IPS-NIHi11 (cell line): Measurements from ENCODE around the gene ENTHD1.
A peak's percentile ranks its signal among the peaks of the same experiment; 100 is the strongest.

Experiments used
- DNase-seq: peaks from one replicate; pipeline ENCODE4 v3.0.0; 2012; ENCODE audit warnings: mixed read lengths, low spot score

ENTHD1 gene, protein sequence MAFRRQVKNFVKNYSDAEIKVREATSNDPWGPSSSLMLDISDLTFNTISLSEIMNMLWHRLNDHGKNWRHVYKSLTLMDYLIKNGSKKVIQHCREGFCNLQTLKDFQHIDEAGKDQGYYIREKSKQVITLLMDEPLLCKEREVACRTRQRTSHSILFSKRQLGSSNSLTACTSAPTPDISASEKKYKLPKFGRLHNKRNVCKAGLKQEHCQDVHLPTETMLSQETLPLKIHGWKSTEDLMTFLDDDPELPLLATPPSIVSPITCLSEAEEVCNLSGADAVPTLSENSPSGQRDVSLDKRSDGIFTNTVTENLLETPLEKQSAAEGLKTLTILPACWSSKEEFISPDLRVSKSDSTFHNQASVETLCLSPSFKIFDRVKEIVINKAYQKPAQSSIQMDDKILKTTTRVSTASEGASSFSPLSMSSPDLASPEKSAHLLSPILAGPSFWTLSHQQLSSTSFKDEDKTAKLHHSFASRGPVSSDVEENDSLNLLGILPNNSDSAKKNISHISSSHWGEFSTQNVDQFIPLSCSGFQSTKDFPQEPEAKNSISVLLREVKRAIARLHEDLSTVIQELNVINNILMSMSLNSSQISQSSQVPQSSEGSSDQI

DNA sequence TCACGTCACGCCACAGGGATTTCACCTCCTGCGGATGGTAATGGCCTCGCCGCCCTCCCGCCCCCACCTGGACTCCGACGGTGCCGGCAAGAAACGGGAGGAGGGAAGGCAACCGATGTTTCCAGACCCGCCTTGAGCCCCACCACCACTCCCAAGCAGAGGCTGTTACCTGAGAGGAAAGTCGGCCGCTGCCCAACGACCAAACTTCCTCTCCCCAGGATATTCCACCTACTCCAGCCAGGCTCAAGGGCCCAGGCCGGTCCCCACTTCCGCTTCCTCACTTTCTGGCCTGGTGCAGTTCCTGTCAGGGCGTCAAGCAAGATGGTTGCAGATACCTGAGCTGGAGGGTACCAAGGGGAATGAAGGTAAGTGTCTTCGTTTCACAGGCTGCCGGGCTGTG, at the start of gene ENTHD1:
ENTHD1 (minus strand) TSS at position 235 of the 400 bp plus-strand sequence. CDS start 6,012 bp downstream, outside the sequence.
- no peak for DNase-seq

DNA sequence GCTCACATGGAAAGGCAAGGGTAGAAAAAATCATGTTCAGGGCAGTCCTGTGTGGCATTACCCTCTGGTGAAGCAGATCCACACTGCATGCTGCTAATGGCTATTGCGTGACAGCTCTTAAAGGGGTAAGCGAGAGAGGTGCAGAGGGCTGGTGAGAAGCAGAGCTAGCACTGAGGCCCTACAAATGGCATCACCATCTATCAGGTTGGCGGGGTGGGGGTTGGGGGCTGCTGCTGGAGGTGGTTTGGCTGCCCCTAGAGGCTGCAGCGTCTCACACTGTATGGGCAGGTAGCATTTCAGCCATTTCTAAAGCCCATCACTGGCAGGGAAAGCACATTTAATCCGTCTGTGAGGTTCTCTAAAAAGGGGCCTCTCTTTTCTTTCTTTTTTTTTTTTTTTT, 49.8 kb upstream of the ENTHD1 start:
- DNase-seq = peak; percentile 72

DNA sequence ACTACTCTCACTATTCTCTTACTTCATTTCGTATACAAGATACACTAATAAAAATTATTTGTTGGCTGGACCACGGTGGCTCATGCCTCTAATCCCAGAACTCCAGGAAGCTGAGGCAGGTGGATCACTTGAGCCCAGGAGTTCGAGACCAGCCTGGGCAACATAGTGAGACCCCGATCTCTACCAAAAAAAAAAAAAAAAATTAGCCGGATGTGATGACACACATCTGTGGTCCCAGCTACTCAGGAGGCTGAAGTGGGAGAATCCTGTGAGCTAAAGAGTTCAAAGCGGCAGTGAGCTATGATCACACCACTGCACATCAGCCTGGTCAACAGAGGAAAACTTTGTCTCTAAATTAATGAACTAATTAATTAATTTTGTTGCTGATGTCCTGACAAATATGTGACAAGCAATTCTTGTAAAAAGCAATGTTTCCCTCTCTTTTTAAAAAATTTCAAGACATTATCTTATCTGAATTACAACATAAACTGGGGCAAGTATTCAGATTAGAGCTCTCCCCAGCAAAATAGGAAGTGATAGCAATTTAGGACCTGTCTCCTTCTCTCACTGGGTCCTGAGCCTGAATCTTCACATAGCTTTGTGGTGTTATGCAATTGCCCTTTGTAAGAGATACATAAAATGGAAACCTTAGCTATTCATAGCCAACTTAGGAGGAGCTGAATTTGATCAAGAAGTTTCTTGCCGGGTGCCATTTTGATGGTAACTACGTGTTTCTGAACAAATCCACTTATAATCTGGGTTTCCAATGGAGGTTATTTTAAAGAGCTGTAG, 49.1 kb upstream of the ENTHD1 start:
- DNase-seq = no peak

DNA sequence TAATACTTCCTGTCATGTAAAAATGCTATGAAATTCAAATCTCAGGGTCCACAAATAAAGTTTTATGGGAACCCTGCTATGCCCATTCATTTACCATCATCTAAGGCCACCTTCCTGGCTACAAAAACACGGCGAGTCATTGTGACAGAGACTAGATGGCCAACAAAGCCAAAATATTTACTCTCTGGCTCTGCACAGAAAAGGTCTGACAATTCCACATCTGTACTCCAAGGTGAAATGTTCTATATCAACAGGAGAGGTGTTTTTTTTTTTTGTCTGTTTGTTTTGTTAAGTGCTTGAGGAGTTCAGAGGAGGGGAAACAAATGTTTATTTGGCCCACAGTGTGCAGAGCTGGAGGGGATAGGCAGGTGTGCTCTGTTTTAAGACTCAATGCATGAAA, 48.0 kb upstream of the ENTHD1 start:
- no peak for DNase-seq

DNA sequence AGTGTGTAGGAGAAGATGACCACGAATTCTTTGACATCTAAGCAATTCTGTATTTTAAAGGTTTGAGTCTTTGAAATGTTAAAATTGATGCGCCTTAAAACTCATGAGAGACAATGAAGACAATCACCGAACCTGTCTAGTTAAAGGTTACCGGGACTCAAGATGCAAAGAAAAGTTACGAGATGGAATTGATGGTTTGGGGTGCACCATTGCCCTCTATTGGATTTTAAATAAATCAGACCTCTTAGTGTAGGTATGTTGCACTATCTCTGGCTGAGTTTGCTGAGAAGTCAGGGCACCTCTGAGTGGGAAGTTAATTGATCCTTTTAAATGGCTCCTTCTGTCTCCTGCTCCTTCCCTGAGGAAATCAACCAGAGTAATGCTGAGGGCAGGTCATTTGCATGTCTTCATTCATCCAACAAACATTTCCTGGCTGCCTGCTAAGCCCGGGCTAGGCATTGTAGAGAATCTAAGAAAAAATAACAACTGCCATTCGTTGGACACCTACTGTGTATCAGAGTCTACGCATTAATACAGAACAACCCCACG, 47.3 kb upstream of the ENTHD1 start:
- no peak for DNase-seq

DNA sequence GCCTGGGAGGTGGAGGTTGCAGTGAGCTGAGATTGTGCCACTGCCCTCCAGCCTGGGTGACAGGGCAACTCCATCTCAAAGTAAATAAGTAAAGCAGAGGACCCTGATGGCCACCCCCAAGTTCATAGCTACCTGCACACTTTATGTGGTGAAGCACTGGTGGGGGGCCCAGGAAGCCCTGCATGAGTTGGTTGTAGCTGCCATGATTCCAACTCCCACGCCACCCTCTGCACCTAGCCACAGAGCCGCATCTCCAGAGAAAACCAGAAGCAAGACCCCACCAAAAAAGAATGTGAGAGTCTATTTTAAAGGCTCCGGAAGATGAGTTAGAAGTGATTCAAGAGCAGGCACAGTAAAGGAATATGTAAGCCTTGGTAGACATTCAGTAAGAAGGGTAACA, 46.3 kb upstream of the ENTHD1 start:
- DNase-seq = no peak

DNA sequence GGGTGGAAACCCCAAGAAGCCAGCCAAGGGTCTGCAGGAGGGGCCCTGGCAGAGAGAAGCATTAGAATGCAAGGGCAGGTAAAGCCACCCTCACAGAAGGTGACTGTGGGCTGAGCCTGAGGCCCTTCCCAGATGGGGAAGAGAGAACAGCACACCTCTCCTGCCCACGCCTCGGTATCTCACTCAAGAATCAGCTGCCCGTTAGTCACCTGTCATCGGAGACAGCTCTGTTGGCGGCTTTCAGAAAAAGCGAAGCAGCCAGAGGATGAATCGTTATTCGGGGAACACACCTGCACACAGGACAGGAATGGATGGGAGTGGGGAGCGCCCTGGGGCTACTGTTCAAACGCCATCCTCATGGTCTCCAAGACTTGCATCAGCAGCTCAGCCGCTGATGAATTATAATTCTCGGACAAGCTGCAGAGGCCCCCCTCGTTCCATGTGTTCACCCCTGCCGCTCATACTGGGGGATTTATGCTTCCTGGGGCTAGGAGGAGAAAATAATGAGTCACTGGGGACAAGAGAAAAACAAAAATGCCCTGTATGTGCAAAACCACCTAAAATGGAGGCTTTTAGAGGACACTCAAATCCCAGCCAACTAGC, 45.0 kb upstream of the ENTHD1 start:
- no peak for DNase-seq

DNA sequence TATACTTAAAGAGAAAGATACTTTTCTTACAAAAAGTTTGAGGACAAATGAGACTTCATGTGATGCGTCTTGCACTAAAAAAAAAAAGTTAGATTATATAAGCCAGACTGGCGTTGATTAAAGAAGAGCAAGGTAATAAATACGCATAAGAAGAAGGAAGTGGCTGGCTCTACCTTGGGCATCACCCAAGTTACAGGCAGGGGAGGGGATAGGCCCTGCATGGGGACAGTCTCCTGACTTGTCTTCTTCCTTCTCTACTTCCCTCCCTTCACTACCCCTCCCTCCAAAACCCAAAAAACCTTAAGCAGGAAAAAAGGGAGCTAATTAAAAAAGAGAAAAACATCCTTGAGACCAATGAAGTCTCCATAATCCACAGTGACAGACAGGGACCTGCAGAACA, 44.3 kb upstream of the ENTHD1 start:
- DNase-seq = no peak

DNA sequence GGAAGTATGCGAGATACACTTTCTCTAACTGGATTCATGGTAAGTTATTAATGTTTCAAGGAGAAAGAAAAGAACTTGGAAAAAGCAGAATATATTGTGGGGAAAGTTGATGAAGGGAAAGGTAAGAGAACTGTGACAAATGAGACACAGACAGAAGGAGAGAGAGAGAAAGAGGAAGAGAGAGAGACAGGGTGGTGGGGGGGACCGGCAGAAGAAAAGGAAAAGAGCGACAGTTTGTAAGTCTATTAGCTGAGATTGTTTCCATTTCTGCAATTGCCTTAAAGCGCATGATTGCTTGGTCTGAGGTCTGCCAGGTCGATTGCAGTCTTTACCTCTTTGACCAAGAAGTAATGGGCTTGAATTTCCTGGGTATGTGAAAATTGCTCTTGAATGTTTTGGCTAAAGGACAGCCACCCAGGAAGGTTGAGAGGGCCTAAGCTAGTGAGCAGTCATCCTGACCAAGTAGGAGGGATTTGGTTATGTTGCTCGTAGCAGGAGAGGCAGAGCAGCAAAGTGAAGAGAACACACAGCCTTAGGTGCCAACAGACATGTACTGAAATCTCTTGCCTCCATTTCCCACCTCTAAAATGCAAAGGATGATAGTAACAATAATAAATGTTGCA, 43.1 kb upstream of the ENTHD1 start:
- DNase-seq = no peak

DNA sequence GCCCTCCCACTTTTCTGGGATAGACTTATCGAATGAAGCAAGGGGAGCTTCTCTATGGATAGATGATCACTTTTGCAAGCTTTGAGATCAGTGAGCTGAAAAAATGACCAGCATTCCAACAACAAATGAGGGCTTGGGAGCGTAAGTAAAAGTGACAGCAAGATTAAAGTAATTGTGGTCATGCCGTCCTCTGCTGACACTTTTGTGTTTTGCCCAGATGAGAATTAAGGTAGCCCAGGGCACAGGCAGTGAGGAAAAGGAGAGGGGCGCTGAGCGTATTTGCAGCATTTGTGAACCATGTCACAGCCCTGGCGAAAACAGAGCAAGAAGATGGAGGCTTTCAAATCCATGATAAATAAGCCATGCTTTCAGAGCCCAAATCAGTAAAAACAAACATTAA, 42.1 kb upstream of the ENTHD1 start:
- DNase-seq = no peak

DNA sequence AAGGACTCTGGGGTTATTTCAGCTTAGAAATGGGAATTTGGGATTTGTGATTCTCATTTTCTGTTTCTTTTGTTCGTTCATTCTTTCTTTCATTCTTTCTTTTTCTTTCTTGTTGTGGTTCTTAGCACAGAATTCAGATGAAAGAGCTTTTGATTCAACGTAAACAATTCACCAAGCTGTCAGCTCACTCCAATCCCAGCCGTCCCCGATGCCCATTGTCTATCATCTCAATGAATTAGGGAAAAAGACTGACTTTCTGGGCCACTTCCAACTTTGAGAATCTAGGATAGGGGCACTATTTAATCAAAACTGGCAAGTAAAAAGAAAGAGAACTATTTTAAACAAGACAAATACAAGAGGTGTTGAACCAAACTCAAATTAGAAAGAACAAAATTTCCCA, 41.6 kb upstream of the ENTHD1 start:
- DNase-seq = no peak

DNA sequence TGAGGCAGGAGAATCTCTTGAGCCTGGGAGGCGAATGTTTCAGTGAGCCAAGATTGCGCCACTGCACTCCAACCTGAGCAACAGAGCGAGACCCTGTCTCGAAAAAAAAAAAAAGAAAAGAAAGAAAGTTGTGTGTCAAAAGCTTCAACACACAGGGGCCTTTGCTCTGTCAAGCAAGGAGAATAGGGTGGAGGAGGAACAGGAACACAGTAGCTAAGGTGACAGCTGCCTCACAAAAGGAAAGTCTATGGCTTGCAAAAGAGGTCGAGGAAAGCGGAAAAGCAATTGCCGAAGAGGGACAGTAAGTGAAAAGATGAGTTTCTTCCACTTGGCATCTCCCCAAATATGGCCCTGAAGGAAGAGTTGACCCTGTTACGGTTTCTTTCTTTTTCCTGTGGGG, 40.2 kb upstream of the ENTHD1 start:
- DNase-seq = no peak

DNA sequence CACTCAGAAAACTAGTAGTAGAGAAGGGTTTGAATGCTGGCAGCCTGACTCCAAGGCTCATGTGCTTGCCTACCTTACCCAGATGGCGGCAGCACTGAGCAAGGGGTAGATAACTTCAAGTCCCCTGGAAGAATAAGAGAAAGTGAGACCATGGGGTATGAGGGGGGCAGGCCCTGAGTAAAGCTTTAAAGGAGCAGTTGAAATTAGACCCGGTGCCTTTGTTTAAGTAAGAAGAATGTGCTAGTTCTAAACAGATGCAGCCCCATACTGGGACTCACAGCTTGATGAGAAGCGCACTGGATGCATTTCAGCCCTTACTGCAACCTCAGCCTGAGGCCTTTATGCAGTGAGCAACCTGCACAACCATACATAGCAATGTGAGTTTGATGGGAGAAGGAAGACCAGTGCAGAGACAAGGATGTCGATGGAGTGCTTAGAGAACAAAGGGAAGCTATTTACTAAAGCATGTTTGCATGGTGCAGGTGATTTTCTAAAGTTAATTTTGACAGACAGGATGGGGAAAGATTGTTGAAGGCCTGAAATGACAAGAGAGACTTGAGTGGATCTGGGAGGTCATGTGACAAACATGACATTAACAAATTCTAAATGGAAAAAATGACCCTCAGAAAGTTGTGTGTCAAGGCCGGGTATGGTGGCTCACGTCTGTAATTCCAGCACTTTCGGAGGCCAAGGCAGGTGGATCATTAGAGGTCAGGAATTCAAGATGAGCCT, 39.5 kb upstream of the ENTHD1 start:
- DNase-seq = peak; percentile 85

DNA sequence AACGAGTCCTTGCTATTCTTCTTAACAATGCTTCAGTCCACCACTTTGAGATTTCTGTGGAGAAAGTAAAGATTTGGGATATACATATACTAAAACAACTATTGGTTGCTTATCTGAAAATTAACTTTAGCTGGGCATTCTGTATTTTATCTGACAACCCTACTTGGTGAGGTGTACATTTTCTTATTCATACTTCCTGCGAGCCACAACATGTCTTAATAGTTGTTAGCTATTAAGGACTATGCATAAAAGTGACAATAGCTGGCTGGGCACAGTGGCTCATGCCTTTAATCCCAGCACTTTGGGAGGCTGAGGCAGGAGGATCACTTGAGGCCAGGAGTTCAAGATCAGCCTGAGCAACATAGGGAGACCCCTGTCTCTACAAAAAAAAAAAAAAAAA, 38.6 kb upstream of the ENTHD1 start:
- DNase-seq = no peak

DNA sequence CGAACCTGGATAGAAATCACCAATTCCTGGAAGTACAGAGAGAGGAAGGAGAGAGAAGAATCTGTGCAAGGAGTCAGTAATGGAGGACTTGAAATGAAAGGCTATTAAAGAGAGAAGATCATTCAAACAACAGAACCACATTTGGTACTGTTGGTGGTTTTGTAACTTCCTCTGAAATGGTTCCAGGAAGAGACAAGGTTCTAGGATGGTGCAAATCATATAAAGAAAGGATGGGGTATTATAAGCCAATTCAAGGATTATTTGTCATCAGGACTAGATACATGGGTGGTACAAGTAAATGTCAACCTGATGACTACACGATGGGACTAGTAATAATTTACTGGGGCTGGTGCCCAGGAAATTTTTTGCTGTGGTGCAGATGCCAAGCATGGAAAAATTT, 37.7 kb upstream of the ENTHD1 start:
- DNase-seq = no peak

DNA sequence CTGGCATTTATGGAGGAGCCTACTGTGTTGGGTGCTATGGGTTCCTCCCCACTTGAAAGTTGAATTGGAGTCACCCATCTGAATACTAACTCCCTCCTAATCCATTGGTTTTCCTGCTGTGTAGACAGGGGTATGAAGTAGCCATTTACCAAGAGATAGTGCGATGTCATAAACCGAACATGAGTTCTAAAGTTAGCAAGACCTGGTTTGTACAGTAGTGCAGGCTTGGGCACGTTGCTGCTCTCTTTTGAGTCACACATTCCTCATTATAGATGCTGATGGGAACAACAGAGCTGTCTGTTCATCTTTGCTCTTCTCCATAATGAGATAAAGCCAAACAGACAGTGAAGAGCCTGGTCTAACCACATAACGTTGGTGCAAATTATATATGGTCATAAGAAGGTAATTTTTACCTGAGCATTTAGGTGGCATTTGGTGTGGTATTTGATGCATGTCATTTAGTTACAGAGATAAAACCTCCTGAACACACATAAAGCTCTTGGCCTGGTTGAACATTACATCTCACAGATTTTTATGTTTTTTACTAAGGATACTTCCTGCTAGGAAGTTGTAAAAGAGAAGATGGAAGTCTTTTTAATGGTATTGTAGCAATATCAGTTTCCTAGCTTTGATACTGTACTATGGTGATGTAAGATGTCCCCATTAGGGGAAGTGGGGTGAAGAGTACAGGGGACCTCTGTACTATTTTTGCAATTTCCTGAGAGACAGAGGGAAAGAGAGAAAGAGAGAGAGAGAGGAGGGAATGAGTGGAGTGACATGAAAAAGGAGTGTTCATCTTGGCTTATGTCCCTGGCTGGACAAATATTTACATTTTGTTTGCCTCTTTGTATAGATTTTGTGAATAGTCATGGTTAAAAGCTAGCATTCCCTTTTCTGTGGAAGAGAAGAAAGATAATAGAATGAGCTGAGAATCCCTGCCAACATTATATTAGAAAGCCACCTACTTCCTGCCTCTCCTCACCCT, 35.3 kb upstream of the ENTHD1 start:
- DNase-seq = no peak

DNA sequence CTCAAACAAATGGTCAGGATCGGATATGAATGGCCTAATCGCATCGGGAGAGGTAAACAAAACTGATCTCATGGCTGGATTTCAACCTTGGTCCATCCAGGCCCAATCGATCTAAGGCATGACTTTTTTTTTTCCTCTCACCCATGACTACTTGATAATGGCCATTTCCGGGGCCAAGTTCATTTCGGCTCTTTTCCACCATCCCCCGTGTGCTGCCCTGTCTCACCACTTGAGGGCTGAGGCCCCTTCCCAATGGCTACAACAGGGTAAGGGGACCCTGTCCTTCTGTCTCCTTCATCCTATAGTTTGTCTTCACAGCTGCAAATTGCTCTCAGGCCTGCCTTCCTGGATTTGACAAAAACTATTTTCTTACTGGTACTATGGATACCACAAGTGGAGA, 34.0 kb upstream of the ENTHD1 start:
- peak; percentile 35 for DNase-seq

DNA sequence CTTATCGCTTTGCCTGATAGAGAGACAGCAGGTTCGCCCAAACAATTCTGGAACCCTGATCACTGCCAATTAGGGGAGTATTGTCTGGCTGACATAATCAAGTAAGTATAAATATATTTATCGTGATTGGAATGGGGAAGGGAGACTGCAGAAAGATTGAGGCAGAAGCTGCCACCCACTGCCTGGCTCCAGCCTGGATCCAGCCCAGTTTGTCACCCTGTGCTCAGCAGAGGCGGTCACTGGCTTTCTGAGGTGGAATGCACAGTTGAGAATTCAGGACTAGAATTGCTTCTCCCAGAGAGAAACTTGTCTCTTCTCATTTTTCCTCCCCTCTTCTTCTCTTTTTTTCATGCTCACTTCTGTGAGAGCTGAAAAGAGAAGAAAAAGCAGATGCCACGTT, 33.2 kb upstream of the ENTHD1 start:
- DNase-seq = no peak

DNA sequence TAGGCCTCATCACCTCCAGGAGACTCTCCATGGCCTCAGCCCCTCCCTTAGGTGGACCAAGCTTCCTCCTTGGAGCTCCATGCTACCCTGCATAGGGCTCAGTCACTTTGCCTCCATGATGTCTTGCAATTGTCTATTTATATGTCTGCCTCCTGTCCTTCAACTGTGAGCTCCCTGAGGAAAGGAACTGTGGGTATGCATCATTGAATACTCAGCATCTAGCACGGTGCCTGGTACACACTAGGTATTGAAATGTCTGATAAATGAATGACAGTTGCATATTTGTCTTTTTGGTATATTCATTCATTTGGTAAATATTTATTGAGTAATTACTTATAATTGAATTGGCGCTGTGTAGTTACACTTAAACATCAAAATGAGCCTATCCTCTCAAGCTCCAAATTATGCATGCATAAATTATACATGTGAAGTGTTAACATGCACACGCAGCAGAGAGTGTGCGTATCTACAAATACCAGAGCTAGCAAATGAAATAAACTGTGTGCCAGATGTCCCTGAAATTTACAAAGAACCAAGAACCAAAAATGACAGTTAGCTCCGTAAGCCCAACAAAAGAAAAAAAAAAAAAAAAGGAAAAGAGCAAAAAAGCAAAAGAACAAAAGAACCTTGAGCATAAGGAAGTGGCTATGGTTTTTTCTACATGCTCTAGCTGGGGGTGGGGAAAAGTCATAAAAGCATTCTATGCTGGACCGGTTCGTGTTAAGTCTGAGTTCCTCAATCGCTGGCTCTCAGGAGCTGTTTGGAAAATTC, 32.5 kb upstream of the ENTHD1 start:
- DNase-seq = no peak
